HG03558 (cell line): Measurements from ENCODE around the gene CLK1.
"Not testable (repeated sequence)": the region's sequence is repeated elsewhere in the genome, so short reads cannot be mapped to it uniquely, and the experiment has no call there.

ENCODE experiments used
- ATAC-seq: cut with Tn5 transposase; IDR thresholded peaks from one replicate; pipeline ENCODE4 v1.9.1; 2021; ENCODE audit warnings: moderate number of reproducible peaks; ENCODE audit not compliant: unreplicated experiment; ENCODE audit errors: extremely low read depth

CLK1 gene

GRCh38 chr2:200852605-200853004, 11.9 kb downstream of the CLK1 start:
- no peak for ATAC-seq

GRCh38 chr2:200851398-200852248, 12.8 kb downstream of the CLK1 start:
- ATAC-seq, result no peak

GRCh38 chr2:200850512-200851256, 13.8 kb downstream of the CLK1 start:
- no peak for ATAC-seq

GRCh38 chr2:200847939-200848338, 16.5 kb downstream of the CLK1 start:
- ATAC-seq, result no peak

GRCh38 chr2:200847269-200847668, 17.2 kb downstream of the CLK1 start:
- no peak for ATAC-seq

- no peak for ATAC-seq
Measured at GRCh38 chr2:200845669-200846325, 18.7 kb downstream of the CLK1 start.

GRCh38 chr2:200845194-200845593, 19.3 kb downstream of the CLK1 start:
- ATAC-seq, result no peak

- ATAC-seq, result no peak
Measured at GRCh38 chr2:200843993-200844948, 20.2 kb downstream of the CLK1 start.

GRCh38 chr2:200839513-200839912, 24.9 kb downstream of the CLK1 start:
- no peak for ATAC-seq

GRCh38 chr2:200834701-200835100, 29.8 kb downstream of the CLK1 start:
- ATAC-seq, result no peak

- ATAC-seq, result no peak
Measured at GRCh38 chr2:200829258-200829655, 35.2 kb downstream of the CLK1 start.

GRCh38 chr2:200828572-200829257, 35.7 kb downstream of the CLK1 start:
- no peak for ATAC-seq

GRCh38 chr2:200828104-200828503, 36.4 kb downstream of the CLK1 start:
- ATAC-seq, result no peak

- ATAC-seq, result no peak
Measured at GRCh38 chr2:200821686-200822245, 42.7 kb downstream of the CLK1 start.

- ATAC-seq, result no peak
Measured at GRCh38 chr2:200820573-200821234, 43.8 kb downstream of the CLK1 start.

- ATAC-seq, result not testable (repeated sequence)
Measured at GRCh38 chr2:200818732-200819131, 45.7 kb downstream of the CLK1 start.

GRCh38 chr2:200814917-200815316, 49.5 kb downstream of the CLK1 start:
- ATAC-seq, result no peak

GRCh38 chr2:200814276-200814815, 50.1 kb downstream of the CLK1 start:
- no peak for ATAC-seq
